Liver (tissue), 9 donors: Measurements from ENCODE around the gene RGL2. TPM values are rescaled to one million over a fixed set of nuclear protein-coding genes. Genes with fewer than 3 reads are reported as not detected.

Source experiments
- DNase-seq: peaks from one replicate; pipeline ENCODE4 v3.0.0-alpha.2; 2017; ENCODE audit warnings: low spot score
- H3K27ac ChIP-seq, 2 donors: one replicate each; pipeline ENCODE4 v1.7.0; 2013; ENCODE audit warnings: inconsistent platforms in 2 of 2, low read length in 2 of 2, control low read depth in 1 of 2, low read depth in 1 of 2, mild to moderate bottlenecking in 1 of 2
- H3K27me3 ChIP-seq, 4 donors: one replicate each; pipeline versions ENCODE4 v1.6.1 to v1.7.0; 2013; ENCODE audit warnings: low read length in 3 of 4, inconsistent platforms in 1 of 4, mild to moderate bottlenecking in 1 of 4, moderate library complexity in 1 of 4; ENCODE audit not compliant: control insufficient read depth in 4 of 4, insufficient read depth in 4 of 4
- H3K36me3 ChIP-seq, 4 donors: one replicate each; pipeline versions ENCODE4 v1.6.1 to v1.7.0; 2013; ENCODE audit warnings: low read length in 3 of 4, mild to moderate bottlenecking in 3 of 4, low read depth in 1 of 4, moderate library complexity in 1 of 4; ENCODE audit not compliant: control insufficient read depth in 4 of 4, insufficient read depth in 3 of 4
- H3K4me1 ChIP-seq, 4 donors: one replicate each; pipeline versions ENCODE4 v1.6.1 to v1.7.0; 2013; ENCODE audit warnings: low read length in 3 of 4, mild to moderate bottlenecking in 3 of 4, moderate library complexity in 1 of 4; ENCODE audit not compliant: control insufficient read depth in 4 of 4, insufficient read depth in 4 of 4
- H3K4me3 ChIP-seq, 3 donors: one replicate each; pipeline versions ENCODE4 v1.6.1 to v1.7.0; 2013; ENCODE audit warnings: low read length in 3 of 3, control low read depth in 1 of 3, low read depth in 1 of 3, mild to moderate bottlenecking in 1 of 3
- H3K9ac ChIP-seq, 2 donors: one replicate each; pipeline ENCODE4 v1.7.0; 2013; ENCODE audit warnings: low read length in 2 of 2, mild to moderate bottlenecking in 2 of 2, moderate library complexity in 2 of 2, control low read depth in 1 of 2, low read depth in 1 of 2
- H3K9me3 ChIP-seq, 4 donors: one replicate each; pipeline versions ENCODE4 v1.6.1 to v1.7.0; 2013; ENCODE audit warnings: low read length in 3 of 4; ENCODE audit not compliant: control insufficient read depth in 4 of 4
- HNF4A ChIP-seq, 2 donors: conservative IDR thresholded peaks; 2 replicates each; pipeline ENCODE4 v1.6.1; 2016; ENCODE audit warnings: antibody characterized with exemption in 2 of 2, mild to moderate bottlenecking in 2 of 2
- TAF1 ChIP-seq: conservative IDR thresholded peaks from 2 replicates; pipeline ENCODE4 v1.6.1; 2016; ENCODE audit warnings: antibody characterized with exemption, mild to moderate bottlenecking
- YY1 ChIP-seq: IDR thresholded peaks from 2 replicates; pipeline ENCODE4 v1.6.1; 2016; ENCODE audit warnings: antibody characterized with exemption, mild to moderate bottlenecking
- ZBTB33 ChIP-seq: IDR thresholded peaks from 2 replicates; pipeline ENCODE4 v1.6.1; 2016; ENCODE audit warnings: antibody characterized with exemption
- WGBS: extraction: QIAGEN DNeasy Blood & Tissue Kit; methylation state at CpG from one replicate; pipeline ENCODE4 v1.1.7; 2013; 5-methylcytosine and 5-hydroxymethylcytosine counted together
- polyA plus RNA-seq, 2 donors: library from polyadenylated mRNA; stranded (reverse) in 1 of 2; unstranded in 1 of 2; fragments of 200-250 nt in 1 of 2; fragments of >200 nt in 1 of 2; fragmentation: Nextera tagmentation in 1 of 2; extraction: Ambion mirVana in 1 of 2; gene quantifications; one replicate each; pipeline versions ENCODE4 v1.2.1 to v1.2.3, GENCODE V29; 2013 to 2015
- total RNA-seq, 2 donors: library from RNA; depleted of rRNA; stranded (reverse); fragments of >200 nt; gene quantifications; one replicate each; pipeline ENCODE4 v1.2.3, GENCODE V29; 2014
- donor health status: healthy.
- donor health status: healthy.
- donor health status: healthy.
- donor health status: healthy.
- donor health status: healthy.

Gene RGL2
- total and polyA plus RNA-seq, 4 donors = 16.7 to 22.8 (median 17.3) TPM

GRCh38 chr6:33241968-33242367 is 56.8 kb downstream of the RGL2 start:
- Histone ChIP-seq H3K27me3 (peaks cover 0 to 2% (median 0%) of the 10 kb centered on the region in 4 donors), H3K9me3 (no peaks in the 10 kb centered on the region), H3K4me3 (no peak overlapping the region), H3K27ac (no peak overlapping the region), H3K9ac (no peak overlapping the region), H3K4me1 (no peaks in the 10 kb centered on the region), H3K36me3 (no peaks in the 10 kb centered on the region)
- no peak for DNase-seq
- TF ChIP-seq ZBTB33 = no peak
- TF ChIP-seq HNF4A (conservative IDR thresholded peaks at IDR 0.05) = no peak
- no peak for TF ChIP-seq YY1
- TF ChIP-seq TAF1 = no peak
- 65% methylated on average over 3 of the region's 3 CpGs for WGBS

Other genes with a start within 250 kb of the RGL2 start
- gene HLA-DPA1, start 225.3 kb downstream of the RGL2 start, total RNA-seq = 10 to 100 TPM; 27.3 to 31.2 TPM
- 10 to 100 TPM; 12.0 to 49.3 TPM for gene HLA-DPA1, start 225.3 kb downstream of the RGL2 start, polyA plus RNA-seq
- gene HLA-DPB1, start 223.0 kb downstream of the RGL2 start, total RNA-seq = 10 to 100 TPM; 23.4 to 24.5 TPM
- 10 to 100 TPM; 15.5 to 37.8 TPM for gene HLA-DPB1, start 223.0 kb downstream of the RGL2 start, polyA plus RNA-seq
- under 1 TPM; 0.19 to 0.59 TPM for gene COL11A2, start 106.5 kb downstream of the RGL2 start, total RNA-seq
- gene COL11A2, start 106.5 kb downstream of the RGL2 start, polyA plus RNA-seq = under 1 TPM; 0.15 to 0.36 TPM
- 10 to 100 TPM in 1 of 2 donors, 1 to 10 TPM in 1; 9.5 to 19.4 TPM for gene RXRB, start 98.3 kb downstream of the RGL2 start, total RNA-seq
- gene RXRB, start 98.3 kb downstream of the RGL2 start, polyA plus RNA-seq = 10 to 100 TPM in 1 of 2 donors, 1 to 10 TPM in 1; 7.7 to 13.9 TPM
- 100 to 1,000 TPM in 1 of 2 donors, 10 to 100 TPM in 1; 45.0 to 112 TPM for gene SLC39A7, start 98.1 kb downstream of the RGL2 start, total RNA-seq
- 10 to 100 TPM in 1 of 2 donors, 1 to 10 TPM in 1; 8.9 to 97.3 TPM for gene SLC39A7, start 98.1 kb downstream of the RGL2 start, polyA plus RNA-seq
- gene HSD17B8, start 94.3 kb downstream of the RGL2 start, total RNA-seq = 10 to 100 TPM; 24.5 to 31.2 TPM
- gene HSD17B8, start 94.3 kb downstream of the RGL2 start, polyA plus RNA-seq = 10 to 100 TPM; 43.7 to 52.3 TPM
- 10 to 100 TPM; 11.5 to 19.7 TPM for gene RING1, start 90.4 kb downstream of the RGL2 start, total RNA-seq
- gene RING1, start 90.4 kb downstream of the RGL2 start, polyA plus RNA-seq = 10 to 100 TPM in 1 of 2 donors, 1 to 10 TPM in 1; 4.4 to 18.4 TPM
- gene VPS52, start 27.1 kb downstream of the RGL2 start, total RNA-seq = 10 to 100 TPM; 21.3 to 33.4 TPM
- 10 to 100 TPM; 23.1 to 27.5 TPM for gene VPS52, start 27.1 kb downstream of the RGL2 start, polyA plus RNA-seq
- 1,000 to 10,000 TPM in 1 of 2 donors, 100 to 1,000 TPM in 1; 742 to 1,432 TPM for gene RPS18, start 26.9 kb downstream of the RGL2 start, total RNA-seq
- 1,000 to 10,000 TPM in 1 of 2 donors, 100 to 1,000 TPM in 1; 812 to 1,309 TPM for gene RPS18, start 26.9 kb downstream of the RGL2 start, polyA plus RNA-seq
- 1 to 10 TPM; 1.5 to 2.2 TPM for gene B3GALT4, start 21.8 kb downstream of the RGL2 start, total RNA-seq
- 1 to 10 TPM; 1.5 to 2.7 TPM for gene B3GALT4, start 21.8 kb downstream of the RGL2 start, polyA plus RNA-seq
- gene WDR46, start 9.7 kb downstream of the RGL2 start, total RNA-seq = 10 to 100 TPM; 17.9 to 28.3 TPM
- gene WDR46, start 9.7 kb downstream of the RGL2 start, polyA plus RNA-seq = 10 to 100 TPM; 23.0 to 30.2 TPM
- 10 to 100 TPM; 12.5 to 22.4 TPM for gene PFDN6, start 9.3 kb downstream of the RGL2 start, total RNA-seq
- gene PFDN6, start 9.3 kb downstream of the RGL2 start, polyA plus RNA-seq = 10 to 100 TPM in 1 of 2 donors, 1 to 10 TPM in 1; 6.5 to 60.1 TPM
- 10 to 100 TPM; 52.7 to 74.0 TPM for gene TAPBP, start 15.1 kb upstream of the RGL2 start, total RNA-seq
- 10 to 100 TPM; 47.9 to 49.3 TPM for gene TAPBP, start 15.1 kb upstream of the RGL2 start, polyA plus RNA-seq
- gene ZBTB22, start 18.8 kb upstream of the RGL2 start, total RNA-seq = 1 to 10 TPM; 5.5 to 7.8 TPM
- 1 to 10 TPM; 1.6 to 3.9 TPM for gene ZBTB22, start 18.8 kb upstream of the RGL2 start, polyA plus RNA-seq
- gene DAXX, start 24.0 kb upstream of the RGL2 start, total RNA-seq = 10 to 100 TPM; 11.8 to 15.1 TPM
- 10 to 100 TPM; 12.9 to 13.1 TPM for gene DAXX, start 24.0 kb upstream of the RGL2 start, polyA plus RNA-seq
- 10 to 100 TPM in 1 of 2 donors, under 1 TPM in 1; 0.08 to 30.0 TPM for gene KIFC1, start 92.9 kb upstream of the RGL2 start, total RNA-seq
- 1 to 10 TPM in 1 of 2 donors, under 1 TPM in 1; 0.29 to 2.2 TPM for gene KIFC1, start 92.9 kb upstream of the RGL2 start, polyA plus RNA-seq
- gene PHF1, start 112.1 kb upstream of the RGL2 start, total RNA-seq = 10 to 100 TPM in 1 of 2 donors, 1 to 10 TPM in 1; 7.2 to 13.5 TPM
- 10 to 100 TPM in 1 of 2 donors, 1 to 10 TPM in 1; 9.9 to 13.1 TPM for gene PHF1, start 112.1 kb upstream of the RGL2 start, polyA plus RNA-seq
- gene CUTA, start 119.2 kb upstream of the RGL2 start, total RNA-seq = 10 to 100 TPM; 33.1 to 46.0 TPM
- gene CUTA, start 119.2 kb upstream of the RGL2 start, polyA plus RNA-seq = 100 to 1,000 TPM; 140 to 164 TPM
- 1 to 10 TPM; 1.1 to 1.8 TPM for gene SYNGAP1, start 121.1 kb upstream of the RGL2 start, total RNA-seq
- gene SYNGAP1, start 121.1 kb upstream of the RGL2 start, polyA plus RNA-seq = 1 to 10 TPM in 1 of 2 donors, under 1 TPM in 1; 0.32 to 1.2 TPM
- gene ZBTB9, start 155.6 kb upstream of the RGL2 start, total RNA-seq = 1 to 10 TPM; 1.6 to 3.4 TPM
- 1 to 10 TPM; 1.1 to 3.0 TPM for gene ZBTB9, start 155.6 kb upstream of the RGL2 start, polyA plus RNA-seq